Measurements from ENCODE around the gene SMIM7. TPM values are rescaled to one million over a fixed set of nuclear protein-coding genes. Genes with fewer than 3 reads are reported as not detected.
"Not testable (repeated sequence)": the region's sequence is repeated elsewhere in the genome, so short reads cannot be mapped to it uniquely, and the experiment has no call there.

SMIM7 gene
- total RNA-seq, 3 donors from 2014 or later: 111 to 167 (median 142) TPM

GRCh38 chr19:16676101-16676798, 16.3 kb upstream of the SMIM7 start:
- intact Hi-C loops (cut with DNase I; ENCODE audit: low total_unique reads): no loop called here
- Histone ChIP-seq H3K27ac (no peak overlapping the region), H3K4me3 (no peak overlapping the region), H3K9me3 (peaks cover 3 to 7% of the 10 kb centered on the region in 2 donors), H3K27me3 (no peaks in the 10 kb centered on the region), H3K4me1 (no peaks in the 10 kb centered on the region), H3K36me3 (no peaks in the 10 kb centered on the region)
- TF ChIP-seq CTCF (IDR thresholded peaks at IDR 0.05) (no peak), POLR2A (IDR thresholded peaks at IDR 0.05) (no peak), POLR2AphosphoS5 (IDR thresholded peaks at IDR 0.05) (no peak)
- no peak for DNase-seq (ENCODE audit: low spot score in 2 of 2)

DNA sequence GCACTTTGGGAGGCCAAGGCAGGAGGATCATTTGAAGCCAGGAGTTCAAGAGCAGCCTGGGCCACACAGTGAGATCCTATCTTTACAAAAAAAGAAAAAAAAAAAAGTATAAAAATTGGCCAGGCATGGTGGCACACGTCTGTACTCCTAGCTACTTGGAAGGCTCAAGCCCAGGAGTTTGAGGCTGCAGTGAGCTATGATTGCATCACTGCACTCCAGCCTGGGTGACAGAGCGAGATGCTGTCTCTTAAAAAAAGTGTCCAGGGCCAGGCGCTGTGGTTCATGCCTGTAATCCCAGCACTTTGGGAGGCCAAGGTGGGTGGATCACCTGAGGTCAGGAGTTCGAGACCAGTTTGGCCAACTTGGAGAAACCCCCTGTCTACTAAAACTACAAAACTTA, 13.9 kb upstream of the SMIM7 start:
- DNase-seq (ENCODE audit: low spot score in 2 of 2); H3K4me3 ChIP-seq; intact Hi-C loops (cut with DNase I; ENCODE audit: low total_unique reads): not testable (repeated sequence)

DNA sequence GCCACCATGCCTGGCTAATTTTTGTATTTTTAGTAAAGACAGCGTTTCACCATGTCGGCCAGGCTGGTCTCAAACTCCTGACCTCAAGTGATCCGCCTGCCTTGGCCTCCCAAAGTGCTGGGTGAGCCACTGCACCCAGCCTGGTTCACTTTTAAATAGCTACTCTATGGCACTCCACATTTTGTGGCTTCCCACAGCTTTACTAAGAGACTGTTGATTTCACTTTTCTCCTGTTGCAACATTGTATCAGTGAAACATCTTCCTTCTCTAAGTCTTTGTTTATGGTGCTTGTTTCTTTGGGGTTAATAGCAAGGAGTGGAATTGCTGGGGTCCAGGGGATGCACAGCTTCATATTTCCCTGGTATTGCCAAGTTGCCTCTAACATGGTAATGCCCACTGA, 13.3 kb upstream of the SMIM7 start:
- H3K36me3 ChIP-seq: no peaks in the 10 kb centered on the region
- no peaks in the 10 kb centered on the region for H3K9me3 ChIP-seq
- intact Hi-C loops (cut with DNase I; ENCODE audit: low total_unique reads): no loop called here
- H3K4me1 ChIP-seq: no peaks in the 10 kb centered on the region
- no peaks in the 10 kb centered on the region for H3K27me3 ChIP-seq
- no peak for TF ChIP-seq POLR2A (IDR thresholded peaks at IDR 0.05)
- DNase-seq (ENCODE audit: low spot score in 2 of 2): no peak
- H3K4me3 ChIP-seq: no peak overlapping the region
- no peak overlapping the region for H3K27ac ChIP-seq

More for the DNA sequence above, 13.9 kb upstream of the SMIM7 start:
- H3K27me3 ChIP-seq, H3K27ac ChIP-seq, H3K4me1 ChIP-seq, H3K9me3 ChIP-seq, H3K36me3 ChIP-seq: not testable (repeated sequence)

- no peak overlapping the region for H3K27ac ChIP-seq
- intact Hi-C loops (cut with DNase I; ENCODE audit: low total_unique reads): no loop called here
Observed at GRCh38 chr19:16671652-16672274, 11.8 kb upstream of the SMIM7 start.

DNA sequence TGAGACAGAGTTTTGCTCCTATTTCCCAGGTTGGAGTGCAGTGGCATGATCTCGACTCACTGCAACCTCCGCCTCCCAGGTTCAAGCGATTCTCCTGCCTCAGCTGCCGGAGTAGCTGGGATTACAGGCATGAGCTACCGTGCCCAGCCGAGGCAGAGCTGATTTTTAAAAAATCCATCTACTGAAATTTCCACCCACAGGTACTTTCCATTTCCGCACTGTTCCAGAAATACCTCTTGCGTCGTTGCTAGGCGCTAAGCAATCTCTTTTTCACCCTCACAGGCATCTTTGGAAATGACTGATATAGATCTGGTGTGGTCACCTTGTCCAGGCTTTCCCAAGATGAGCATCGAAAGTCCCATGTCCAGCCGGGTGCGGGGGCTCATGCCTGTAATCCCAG, 10.3 kb upstream of the SMIM7 start:
- TF ChIP-seq POLR2A (IDR thresholded peaks at IDR 0.05): no peak
- no peak for TF ChIP-seq CTCF (IDR thresholded peaks at IDR 0.05)
- no peak for TF ChIP-seq POLR2AphosphoS5 (IDR thresholded peaks at IDR 0.05)
- Histone ChIP-seq H3K27ac (no peak overlapping the region), H3K36me3 (no peaks in the 10 kb centered on the region), H3K4me1 (no peaks in the 10 kb centered on the region), H3K27me3 (no peaks in the 10 kb centered on the region), H3K9me3 (no peaks in the 10 kb centered on the region), H3K4me3 (no peak overlapping the region)
- intact Hi-C loops (cut with DNase I; ENCODE audit: low total_unique reads): no loop called here
- DNase-seq (ENCODE audit: low spot score in 2 of 2): no peak

More at GRCh38 chr19:16671652-16672274, 11.8 kb upstream of the SMIM7 start:
- no peaks in the 10 kb centered on the region for H3K4me1 ChIP-seq
- no peaks in the 10 kb centered on the region for H3K27me3 ChIP-seq
- no peaks in the 10 kb centered on the region for H3K9me3 ChIP-seq
- no peak for DNase-seq (ENCODE audit: low spot score in 2 of 2)
- TF ChIP-seq POLR2AphosphoS5 (IDR thresholded peaks at IDR 0.05) (no peak), CTCF (IDR thresholded peaks at IDR 0.05) (no peak), POLR2A (IDR thresholded peaks at IDR 0.05) (no peak)
- no peaks in the 10 kb centered on the region for H3K36me3 ChIP-seq
- no peak overlapping the region for H3K4me3 ChIP-seq

GRCh38 chr19:16668702-16669101, 8.8 kb upstream of the SMIM7 start:
- H3K4me3 ChIP-seq; H3K36me3 ChIP-seq; DNase-seq (ENCODE audit: low spot score in 2 of 2); H3K4me1 ChIP-seq; H3K9me3 ChIP-seq; intact Hi-C loops (cut with DNase I; ENCODE audit: low total_unique reads); H3K27ac ChIP-seq; H3K27me3 ChIP-seq: not testable (repeated sequence)
